BLaER1 (cell line): ENCODE data around the gene LSAMP.
A peak's percentile ranks its signal among the peaks of the same experiment; 100 is the strongest.

ENCODE experiments used
- H3K27ac ChIP-seq: shearing (Covaris generic); formaldehyde crosslinking; 2 replicates; pipeline ENCODE4 v1.8.1; 2022
- H3K27me3 ChIP-seq: shearing (Covaris generic); formaldehyde crosslinking; 2 replicates; pipeline ENCODE4 v1.8.1; 2022
- H3K36me3 ChIP-seq: shearing (Covaris generic); formaldehyde crosslinking; 2 replicates; pipeline ENCODE4 v1.8.1; 2022
- H3K4me1 ChIP-seq: shearing (Covaris generic); formaldehyde crosslinking; 2 replicates; pipeline ENCODE4 v1.8.1; 2022
- H3K4me2 ChIP-seq: shearing (Covaris generic); formaldehyde crosslinking; 2 replicates; pipeline ENCODE4 v1.8.1; 2022
- H3K4me3 ChIP-seq: shearing (Covaris generic); formaldehyde crosslinking; 2 replicates; pipeline ENCODE4 v1.8.1; 2022
- H3K9ac ChIP-seq: shearing (Covaris generic); formaldehyde crosslinking; 2 replicates; pipeline ENCODE4 v1.8.1; 2022
- H3K9me3 ChIP-seq: shearing (Covaris generic); formaldehyde crosslinking; 2 replicates; pipeline ENCODE4 v1.8.1; 2022
- H4K20me1 ChIP-seq: shearing (Covaris generic); formaldehyde crosslinking; 2 replicates; pipeline ENCODE4 v1.8.1; 2022
- Cebpa-rat ChIP-seq: shearing (Covaris generic); IDR thresholded peaks from 2 replicates; pipeline ENCODE4 v1.8.1; 2022

LSAMP gene

GRCh38 chr3:115931581-115931980 lies 513.7 kb downstream of the LSAMP start:
- no peak for TF ChIP-seq Cebpa-rat
- no peak overlapping the region for H3K9ac ChIP-seq
- H3K9me3 ChIP-seq: no peaks in the 10 kb centered on the region
- no peak overlapping the region for H3K4me2 ChIP-seq
- no peaks in the 10 kb centered on the region for H3K36me3 ChIP-seq
- H3K4me1 ChIP-seq: peaks cover 6% of the 10 kb centered on the region
- H3K4me3 ChIP-seq: no peak overlapping the region
- no peaks in the 10 kb centered on the region for H4K20me1 ChIP-seq
- no peaks in the 10 kb centered on the region for H3K27me3 ChIP-seq
- H3K27ac ChIP-seq: no peak overlapping the region

GRCh38 chr3:115930922-115931321 lies 514.4 kb downstream of the LSAMP start:
- Histone ChIP-seq H3K27me3 (no peaks in the 10 kb centered on the region), H3K4me2 (peak overlapping the region; percentile 31; the same call in 1 of the 2 replicates), H3K27ac (no peak overlapping the region), H3K4me3 (no peak overlapping the region), H4K20me1 (no peaks in the 10 kb centered on the region), H3K36me3 (no peaks in the 10 kb centered on the region), H3K9me3 (no peaks in the 10 kb centered on the region), H3K9ac (no peak overlapping the region), H3K4me1 (peaks cover 6% of the 10 kb centered on the region)
- TF ChIP-seq Cebpa-rat: no peak

GRCh38 chr3:115930168-115930567 lies 515.1 kb downstream of the LSAMP start:
- Histone ChIP-seq H3K9ac (no peak overlapping the region), H3K36me3 (no peaks in the 10 kb centered on the region), H3K27ac (no peak overlapping the region), H3K4me3 (no peak overlapping the region), H3K9me3 (no peaks in the 10 kb centered on the region), H3K4me1 (peaks cover 6% of the 10 kb centered on the region), H3K27me3 (no peaks in the 10 kb centered on the region), H3K4me2 (no peak overlapping the region), H4K20me1 (no peaks in the 10 kb centered on the region)
- no peak for TF ChIP-seq Cebpa-rat

- TF ChIP-seq Cebpa-rat: no peak
- no peak overlapping the region for H3K4me2 ChIP-seq
Measured at GRCh38 chr3:115928376-115928775, 516.9 kb downstream of the LSAMP start.

GRCh38 chr3:115927197-115927596 lies 518.1 kb downstream of the LSAMP start:
- Histone ChIP-seq H4K20me1 (no peaks in the 10 kb centered on the region), H3K9ac (no peak overlapping the region), H3K4me1 (peaks cover 6% of the 10 kb centered on the region), H3K36me3 (no peaks in the 10 kb centered on the region), H3K27me3 (no peaks in the 10 kb centered on the region), H3K27ac (no peak overlapping the region), H3K9me3 (no peaks in the 10 kb centered on the region), H3K4me2 (no peak overlapping the region), H3K4me3 (no peak overlapping the region)
- no peak for TF ChIP-seq Cebpa-rat

More at GRCh38 chr3:115928376-115928775, 516.9 kb downstream of the LSAMP start:
- Histone ChIP-seq H3K27ac (no peak overlapping the region), H3K9ac (no peak overlapping the region), H4K20me1 (no peaks in the 10 kb centered on the region), H3K9me3 (no peaks in the 10 kb centered on the region), H3K4me1 (peaks cover 6% of the 10 kb centered on the region), H3K4me3 (no peak overlapping the region), H3K27me3 (no peaks in the 10 kb centered on the region), H3K36me3 (no peaks in the 10 kb centered on the region)

- H3K9ac ChIP-seq: no peak overlapping the region
- H3K4me3 ChIP-seq: no peak overlapping the region
- no peak for TF ChIP-seq Cebpa-rat
- no peaks in the 10 kb centered on the region for H3K9me3 ChIP-seq
- no peaks in the 10 kb centered on the region for H4K20me1 ChIP-seq
- H3K36me3 ChIP-seq: no peaks in the 10 kb centered on the region
- peaks cover 10% of the 10 kb centered on the region for H3K4me1 ChIP-seq
- H3K27me3 ChIP-seq: no peaks in the 10 kb centered on the region
- H3K27ac ChIP-seq: no peak overlapping the region
- no peak overlapping the region for H3K4me2 ChIP-seq
Measured at GRCh38 chr3:115922681-115923347, 522.5 kb downstream of the LSAMP start.

GRCh38 chr3:115921711-115922110 lies 523.6 kb downstream of the LSAMP start:
- H3K27me3 ChIP-seq: no peaks in the 10 kb centered on the region
- H4K20me1 ChIP-seq: no peaks in the 10 kb centered on the region

GRCh38 chr3:115918900-115919299 lies 526.4 kb downstream of the LSAMP start:
- no peak for TF ChIP-seq Cebpa-rat
- peak overlapping the region; percentile 39 for H3K4me2 ChIP-seq
- no peaks in the 10 kb centered on the region for H3K27me3 ChIP-seq
- H4K20me1 ChIP-seq: no peaks in the 10 kb centered on the region
- H3K27ac ChIP-seq: no peak overlapping the region
- H3K36me3 ChIP-seq: no peaks in the 10 kb centered on the region
- no peak overlapping the region for H3K4me3 ChIP-seq
- H3K4me1 ChIP-seq: peaks cover 10% of the 10 kb centered on the region
- no peaks in the 10 kb centered on the region for H3K9me3 ChIP-seq
- H3K9ac ChIP-seq: no peak overlapping the region

More at GRCh38 chr3:115921711-115922110, 523.6 kb downstream of the LSAMP start:
- TF ChIP-seq Cebpa-rat: no peak
- Histone ChIP-seq H3K4me2 (no peak overlapping the region), H3K4me3 (no peak overlapping the region), H3K36me3 (no peaks in the 10 kb centered on the region), H3K9me3 (no peaks in the 10 kb centered on the region), H3K9ac (no peak overlapping the region), H3K4me1 (peaks cover 10% of the 10 kb centered on the region), H3K27ac (no peak overlapping the region)

- no peak overlapping the region for H3K4me2 ChIP-seq
- no peaks in the 10 kb centered on the region for H3K36me3 ChIP-seq
- H3K27ac ChIP-seq: no peak overlapping the region
- H3K4me1 ChIP-seq: peaks cover 10% of the 10 kb centered on the region
- no peak overlapping the region for H3K4me3 ChIP-seq
- no peak for TF ChIP-seq Cebpa-rat
- H4K20me1 ChIP-seq: no peaks in the 10 kb centered on the region
- no peaks in the 10 kb centered on the region for H3K9me3 ChIP-seq
- H3K9ac ChIP-seq: no peak overlapping the region
- no peaks in the 10 kb centered on the region for H3K27me3 ChIP-seq
Measured at GRCh38 chr3:115916866-115917265, 528.4 kb downstream of the LSAMP start.

GRCh38 chr3:115915061-115915460 lies 530.2 kb downstream of the LSAMP start:
- H3K36me3 ChIP-seq: no peaks in the 10 kb centered on the region
- H4K20me1 ChIP-seq: no peaks in the 10 kb centered on the region
- no peak overlapping the region for H3K4me2 ChIP-seq
- no peak overlapping the region for H3K4me3 ChIP-seq
- no peaks in the 10 kb centered on the region for H3K27me3 ChIP-seq
- no peaks in the 10 kb centered on the region for H3K9me3 ChIP-seq
- TF ChIP-seq Cebpa-rat: no peak
- H3K9ac ChIP-seq: no peak overlapping the region
- H3K27ac ChIP-seq: no peak overlapping the region
- peaks cover 10% of the 10 kb centered on the region for H3K4me1 ChIP-seq
